ENCODE measurements around the gene MAFG. TPM values are rescaled to one million over a fixed set of nuclear protein-coding genes. Genes with fewer than 3 reads are reported as not detected.

The MAFG gene
- total and polyA plus RNA-seq, 5 donors, result 16.6 to 28.9 (median 25.9) TPM

DNA sequence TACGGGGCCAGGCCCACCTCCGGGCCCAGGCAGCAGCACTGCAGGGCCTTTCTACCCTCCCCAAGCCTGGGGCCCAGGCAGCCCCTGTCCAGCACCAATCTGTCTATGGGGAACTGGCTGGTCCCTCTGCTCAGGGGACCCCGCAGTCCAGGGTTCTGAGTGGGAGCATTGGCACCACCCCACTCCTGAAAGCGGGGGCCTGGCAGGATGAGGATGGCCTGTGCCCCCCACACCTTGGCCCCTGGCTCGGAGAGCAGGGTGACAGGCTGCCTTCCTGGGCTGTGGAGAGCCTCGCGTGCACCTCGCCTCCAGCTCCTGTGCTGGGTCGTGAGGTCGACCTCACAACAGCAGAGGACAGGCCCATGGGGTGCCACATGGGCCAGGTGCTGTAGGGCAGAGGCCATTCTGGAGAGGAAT, 24.1 kb downstream of the MAFG start:
- WGBS, result 94% methylated on average over 10 of the region's 10 CpGs
- Histone ChIP-seq H3K4me1 (ENCODE audit: control insufficient read depth, insufficient read depth, low read length) (no peaks in the 10 kb centered on the region), H3K9me3 (ENCODE audit: control insufficient read depth, low read length) (no peaks in the 10 kb centered on the region), H3K27me3 (ENCODE audit: control insufficient read depth, insufficient read depth) (no peaks in the 10 kb centered on the region), H3K4me3 (ENCODE audit: low read length) (no peak overlapping the region), H3K27ac (ENCODE audit: low read length) (no peak overlapping the region)
- ATAC-seq (no peak), DNase-seq (no peak)
- intact Hi-C loops (cut with DNase I), result no loop called here

DNA sequence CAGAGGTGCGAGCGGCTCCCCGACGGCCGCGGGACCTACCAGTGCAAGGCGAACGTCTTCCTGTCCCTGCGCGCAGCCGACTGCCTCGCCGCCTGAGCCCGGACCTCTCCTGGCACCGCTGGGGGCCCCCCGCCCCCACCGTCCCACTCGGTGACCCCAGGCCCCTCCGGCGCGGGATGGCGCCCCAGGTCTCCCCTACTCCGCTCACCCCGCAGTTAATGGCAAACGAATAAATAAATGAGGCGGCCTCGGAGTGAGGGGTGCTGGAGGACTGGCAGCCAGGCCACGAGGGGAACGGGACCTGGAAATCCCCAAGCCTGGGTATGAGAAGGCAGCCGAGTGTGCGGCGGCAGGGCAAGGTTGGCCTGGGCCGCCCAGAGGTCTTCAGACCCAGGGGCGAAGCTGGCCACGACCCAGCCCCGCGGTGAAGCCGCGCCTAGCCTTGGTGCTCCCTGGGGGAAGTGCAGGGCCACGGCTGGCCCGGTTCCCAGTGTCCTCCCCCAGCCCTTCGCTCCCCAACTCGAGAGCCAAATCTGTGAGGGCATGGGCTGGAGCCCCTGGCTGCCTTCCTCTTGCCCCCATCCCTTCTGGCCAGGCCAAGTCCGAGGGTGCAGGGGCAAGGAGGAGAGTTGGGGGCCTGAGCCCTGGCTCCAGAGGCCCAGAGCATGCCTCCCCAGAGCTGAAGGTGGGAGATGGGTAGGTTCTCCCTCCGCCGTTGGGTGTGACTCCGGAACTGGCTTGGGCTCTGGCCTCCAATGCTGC, 24.7 kb downstream of the MAFG start:
- Histone ChIP-seq H3K27ac (ENCODE audit: low read length) (no peak overlapping the region), H3K27me3 (ENCODE audit: control insufficient read depth, insufficient read depth) (no peaks in the 10 kb centered on the region), H3K4me3 (ENCODE audit: low read length) (no peak overlapping the region), H3K4me1 (ENCODE audit: control insufficient read depth, insufficient read depth, low read length) (no peaks in the 10 kb centered on the region), H3K9me3 (ENCODE audit: control insufficient read depth, low read length) (no peaks in the 10 kb centered on the region)
- peak; percentile 1 to 2 for ATAC-seq
- 43% methylated on average over 47 of the region's 47 CpGs for WGBS
- intact Hi-C loops (cut with DNase I), result no loop called here
- peak in 1 of 3 donors; percentile 64 for DNase-seq

DNA sequence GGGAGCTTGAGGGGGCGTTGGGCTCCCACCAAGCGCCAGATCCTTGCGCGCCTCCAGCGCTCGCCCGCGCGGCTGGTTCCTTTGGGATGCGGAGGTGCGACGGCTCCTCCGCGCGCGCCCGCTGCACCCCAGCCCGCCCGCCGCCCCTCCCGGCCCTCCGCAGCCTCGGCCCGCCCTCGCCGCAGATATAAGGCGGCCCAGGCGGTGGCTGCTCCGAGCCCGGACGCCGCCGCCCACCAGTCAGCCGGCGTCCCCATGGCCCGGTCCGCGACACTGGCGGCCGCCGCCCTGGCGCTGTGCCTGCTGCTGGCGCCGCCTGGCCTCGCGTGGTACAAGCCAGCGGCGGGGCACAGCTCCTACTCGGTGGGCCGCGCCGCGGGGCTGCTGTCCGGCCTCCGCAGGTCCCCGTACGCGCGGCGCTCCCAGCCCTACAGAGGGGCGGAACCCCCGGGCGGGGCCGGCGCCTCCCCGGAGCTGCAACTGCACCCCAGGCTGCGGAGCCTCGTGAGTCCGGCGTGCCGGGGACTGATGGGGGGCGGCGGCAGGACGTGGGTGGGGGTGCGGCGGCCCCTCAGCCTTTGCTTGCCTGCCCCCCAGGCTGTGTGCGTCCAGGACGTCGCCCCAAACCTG, 25.4 kb downstream of the MAFG start, which contains the start of gene NPB:
Gene NPB, plus strand, starts transcription at position 216 of the 630 bp plus-strand sequence. Its CDS starts 40 bp downstream, at position 256.
- Histone ChIP-seq H3K27me3 (ENCODE audit: control insufficient read depth, insufficient read depth) (no peaks in the 10 kb centered on the region), H3K27ac (ENCODE audit: low read length) (no peak within 1 kb of the TSS), H3K4me1 (ENCODE audit: control insufficient read depth, insufficient read depth, low read length) (no peaks in the 10 kb centered on the region), H3K9me3 (ENCODE audit: control insufficient read depth, low read length) (no peaks in the 10 kb centered on the region), H3K4me3 (ENCODE audit: low read length) (peak within 1 kb of the TSS; percentile 8)
- DNase-seq (peak in 2 of 3 donors; percentile 75 to 81), ATAC-seq (peak; percentile 59 to 62)
- WGBS, result 1% methylated on average over 79 of the region's 79 CpGs
- intact Hi-C loops (cut with DNase I), result no loop called here

GRCh38 chr17:81901167-81902022, 26.1 kb downstream of the MAFG start:
- DNase-seq, result peak in 1 of 3 donors; percentile 32

GRCh38 chr17:81900181-81900820, 27.2 kb downstream of the MAFG start:
- no peak for ATAC-seq
- intact Hi-C loops (cut with DNase I), result no loop called here
- 82% methylated on average over 18 of the region's 18 CpGs for WGBS

More at GRCh38 chr17:81901167-81902022, 26.1 kb downstream of the MAFG start:
- peak overlapping the region; percentile 8 for H3K4me3 ChIP-seq (ENCODE audit: low read length)
- no peak overlapping the region for H3K27ac ChIP-seq (ENCODE audit: low read length)
- 47% methylated on average over 21 of the region's 21 CpGs for WGBS
- no peaks in the 10 kb centered on the region for H3K9me3 ChIP-seq (ENCODE audit: control insufficient read depth, low read length)
- no peaks in the 10 kb centered on the region for H3K27me3 ChIP-seq (ENCODE audit: control insufficient read depth, insufficient read depth)
- intact Hi-C loops (cut with DNase I), result no loop called here
- ATAC-seq, result peak in 1 of 2 donors; percentile 1
- no peaks in the 10 kb centered on the region for H3K4me1 ChIP-seq (ENCODE audit: control insufficient read depth, insufficient read depth, low read length)

DNA sequence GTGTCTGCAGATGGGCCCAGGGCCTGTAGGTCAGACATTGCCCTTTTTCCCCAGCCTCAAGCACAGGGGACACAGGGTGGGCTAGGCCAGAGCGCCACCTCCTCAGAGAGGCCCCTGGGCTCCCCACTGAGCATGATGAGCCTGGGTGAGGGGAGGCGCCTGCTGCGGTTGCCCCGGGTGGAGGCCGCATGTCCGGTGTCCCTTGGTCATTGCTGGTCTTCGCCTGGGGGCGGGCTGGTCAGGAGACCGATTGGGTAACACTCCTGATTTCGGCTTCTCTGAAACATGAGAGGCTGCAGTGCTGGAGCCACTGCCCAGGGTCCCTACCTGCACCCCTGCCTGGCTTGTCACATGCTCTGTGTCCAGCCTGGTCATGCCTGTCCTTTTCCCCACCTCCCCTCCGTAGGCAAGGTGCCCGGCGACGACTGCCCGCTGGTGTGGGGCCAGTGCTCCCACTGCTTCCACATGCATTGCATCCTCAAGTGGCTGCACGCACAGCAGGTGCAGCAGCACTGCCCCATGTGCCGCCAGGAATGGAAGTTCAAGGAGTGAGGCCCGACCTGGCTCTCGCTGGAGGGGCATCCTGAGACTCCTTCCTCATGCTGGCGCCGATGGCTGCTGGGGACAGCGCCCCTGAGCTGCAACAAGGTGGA, 27.9 kb downstream of the MAFG start:
- DNase-seq (peak in 1 of 3 donors; percentile 32), ATAC-seq (no peak)
- WGBS, result 92% methylated on average over 22 of the region's 22 CpGs
- H3K4me3 ChIP-seq (ENCODE audit: low read length), result no peak overlapping the region
- H3K27me3 ChIP-seq (ENCODE audit: control insufficient read depth, insufficient read depth), result no peaks in the 10 kb centered on the region
- no peaks in the 10 kb centered on the region for H3K4me1 ChIP-seq (ENCODE audit: control insufficient read depth, insufficient read depth, low read length)
- H3K27ac ChIP-seq (ENCODE audit: low read length), result no peak overlapping the region
- H3K9me3 ChIP-seq (ENCODE audit: control insufficient read depth, low read length), result no peaks in the 10 kb centered on the region
- intact Hi-C loops (cut with DNase I), result no loop called here

More at GRCh38 chr17:81900181-81900820, 27.2 kb downstream of the MAFG start:
- H3K4me3 ChIP-seq (ENCODE audit: low read length), result no peak overlapping the region
- no peak overlapping the region for H3K27ac ChIP-seq (ENCODE audit: low read length)
- H3K9me3 ChIP-seq (ENCODE audit: control insufficient read depth, low read length), result no peaks in the 10 kb centered on the region
- no peaks in the 10 kb centered on the region for H3K27me3 ChIP-seq (ENCODE audit: control insufficient read depth, insufficient read depth)
- H3K4me1 ChIP-seq (ENCODE audit: control insufficient read depth, insufficient read depth, low read length), result no peaks in the 10 kb centered on the region
- peak in 1 of 3 donors; percentile 33 for DNase-seq

DNA sequence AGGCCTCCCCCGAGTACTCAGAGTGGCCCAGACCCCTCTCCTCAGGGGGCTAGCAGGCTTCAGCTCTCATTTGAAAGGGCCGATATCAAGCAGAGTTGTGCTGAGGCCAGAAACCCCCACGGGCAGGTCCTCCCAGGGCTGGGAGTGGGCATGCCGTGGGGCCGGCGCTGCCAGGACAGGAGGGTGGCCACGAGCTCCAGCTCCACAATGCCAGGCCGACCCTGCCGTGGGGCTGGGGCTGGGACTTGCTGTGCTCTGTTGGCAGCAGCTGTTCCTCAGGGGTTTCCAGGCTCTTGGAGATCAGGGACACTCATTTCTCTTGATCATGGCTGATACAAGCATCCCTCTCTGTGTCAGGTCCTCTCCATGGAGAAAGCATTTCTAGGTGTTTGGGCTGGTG, 28.6 kb downstream of the MAFG start:
- no peaks in the 10 kb centered on the region for H3K4me1 ChIP-seq (ENCODE audit: control insufficient read depth, insufficient read depth, low read length)
- intact Hi-C loops (cut with DNase I), result no loop called here
- ATAC-seq (no peak), DNase-seq (no peak)
- WGBS, result 92% methylated on average over 9 of the region's 9 CpGs
- H3K4me3 ChIP-seq (ENCODE audit: low read length), result no peak overlapping the region
- H3K27me3 ChIP-seq (ENCODE audit: control insufficient read depth, insufficient read depth), result no peaks in the 10 kb centered on the region
- H3K9me3 ChIP-seq (ENCODE audit: control insufficient read depth, low read length), result no peaks in the 10 kb centered on the region
- H3K27ac ChIP-seq (ENCODE audit: low read length), result no peak overlapping the region

GRCh38 chr17:81898029-81898866, 29.3 kb downstream of the MAFG start:
- Histone ChIP-seq H3K9me3 (ENCODE audit: control insufficient read depth, low read length) (no peaks in the 10 kb centered on the region), H3K27me3 (ENCODE audit: control insufficient read depth, insufficient read depth) (no peaks in the 10 kb centered on the region), H3K27ac (ENCODE audit: low read length) (no peak overlapping the region), H3K4me1 (ENCODE audit: control insufficient read depth, insufficient read depth, low read length) (no peaks in the 10 kb centered on the region), H3K4me3 (ENCODE audit: low read length) (no peak overlapping the region)
- intact Hi-C loops (cut with DNase I), result no loop called here
- 88% methylated on average over 19 of the region's 19 CpGs for WGBS
- ATAC-seq (no peak), DNase-seq (peak in 1 of 3 donors; percentile 24)

DNA sequence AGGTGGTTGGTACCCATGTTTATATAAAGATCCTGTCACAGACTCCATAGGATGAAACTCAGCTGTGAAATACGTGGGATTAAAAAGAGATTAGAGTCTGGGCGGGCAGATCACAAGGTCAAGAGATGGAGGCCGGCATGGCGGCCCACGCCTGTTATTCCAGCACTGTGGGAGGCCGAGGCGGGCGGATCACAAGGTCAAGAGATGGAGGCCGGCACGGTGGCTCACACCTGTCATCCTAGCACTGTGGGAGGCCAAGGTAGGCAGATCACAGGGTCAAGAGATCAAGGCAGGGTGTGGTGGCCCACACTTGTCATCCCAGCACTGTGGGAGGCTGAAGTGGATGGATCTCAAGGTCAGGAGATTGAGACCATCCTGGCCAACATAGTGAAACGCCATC, 32.1 kb downstream of the MAFG start:
- no peaks in the 10 kb centered on the region for H3K9me3 ChIP-seq (ENCODE audit: control insufficient read depth, low read length)
- H3K4me1 ChIP-seq (ENCODE audit: control insufficient read depth, insufficient read depth, low read length), result no peaks in the 10 kb centered on the region
- WGBS, result 92% methylated on average over 11 of the region's 11 CpGs
- no peak overlapping the region for H3K27ac ChIP-seq (ENCODE audit: low read length)
- H3K4me3 ChIP-seq (ENCODE audit: low read length), result no peak overlapping the region
- DNase-seq (peak in 1 of 3 donors; percentile 39), ATAC-seq (no peak)
- H3K27me3 ChIP-seq (ENCODE audit: control insufficient read depth, insufficient read depth), result no peaks in the 10 kb centered on the region
- intact Hi-C loops (cut with DNase I), result no loop called here

- no peaks in the 10 kb centered on the region for H3K27me3 ChIP-seq (ENCODE audit: control insufficient read depth, insufficient read depth)
- H3K27ac ChIP-seq (ENCODE audit: low read length), result peak overlapping the region; percentile 27
- intact Hi-C loops (cut with DNase I), result no loop called here
- H3K9me3 ChIP-seq (ENCODE audit: control insufficient read depth, low read length), result no peaks in the 10 kb centered on the region
- H3K4me1 ChIP-seq (ENCODE audit: control insufficient read depth, insufficient read depth, low read length), result no peaks in the 10 kb centered on the region
- H3K4me3 ChIP-seq (ENCODE audit: low read length), result peak overlapping the region; percentile 99
- WGBS, result under 1% methylated on average over 40 of the region's 40 CpGs
- no peak for DNase-seq
- ATAC-seq, result no peak
These were observed 36.3 kb downstream of the MAFG start for GRCh38 chr17:81891303-81891552.

Data from right cardiac atrium (tissue), 5 donors.